Cardiac muscle cell (in vitro differentiated cells and primary cell): Measurements from ENCODE around the gene TMEM266. TPM values are rescaled to one million over a fixed set of nuclear protein-coding genes. Genes with fewer than 3 reads are reported as not detected.

ENCODE experiments used
- DNase-seq, 2 donors: peaks; one replicate each; pipeline versions ENCODE4 v3.0.0 to v3.0.0-alpha.2; 2010 to 2017; ENCODE audit warnings: low read depth in 1 of 2, low spot score in 1 of 2
- H3K27ac ChIP-seq: fragments of 200-600 bp; sonication (generic); 2 replicates; pipeline ENCODE4 v1.5.1; 2016
- H3K27me3 ChIP-seq: fragments of 200-600 bp; sonication (generic); 2 replicates; pipeline ENCODE4 v1.6.0; 2016; ENCODE audit warnings: control low read depth
- H3K36me3 ChIP-seq: fragments of 200-600 bp; sonication (generic); 2 replicates; pipeline ENCODE4 v1.5.1; 2016; ENCODE audit warnings: control low read depth
- H3K4me1 ChIP-seq: fragments of 200-600 bp; sonication (generic); 2 replicates; pipeline ENCODE4 v1.8.1; 2017; ENCODE audit warnings: low read depth, mild to moderate bottlenecking, mixed run types
- H3K4me3 ChIP-seq: fragments of 200-600 bp; sonication (generic); 2 replicates; pipeline ENCODE4 v1.5.1; 2016; ENCODE audit warnings: mild to moderate bottlenecking
- H3K9me3 ChIP-seq: fragments of 200-600 bp; sonication (generic); 2 replicates; pipeline ENCODE4 v1.5.1; 2017; ENCODE audit warnings: low read depth, mild to moderate bottlenecking, control low read depth
- CTCF ChIP-seq: IDR thresholded peaks from 2 replicates; pipeline ENCODE4 v1.5.1; 2012; ENCODE audit warnings: low read depth, mild to moderate bottlenecking, low read length
- polyA plus RNA-seq: library from polyadenylated mRNA; unstranded; fragments of >200 nt; fragmentation: Nextera tagmentation; extraction: Ambion mirVana; gene quantifications from 2 replicates; pipeline ENCODE4 v1.2.1, GENCODE V29; 2016
- total RNA-seq: library from RNA; depleted of rRNA; stranded (reverse); fragments of >200 nt; gene quantifications from 2 replicates; pipeline ENCODE4 v1.2.3, GENCODE V29; 2016

The TMEM266 gene
- total and polyA plus RNA-seq, 2 experiments from 2014 or later, result 0.12 to 1.5 TPM

DNA sequence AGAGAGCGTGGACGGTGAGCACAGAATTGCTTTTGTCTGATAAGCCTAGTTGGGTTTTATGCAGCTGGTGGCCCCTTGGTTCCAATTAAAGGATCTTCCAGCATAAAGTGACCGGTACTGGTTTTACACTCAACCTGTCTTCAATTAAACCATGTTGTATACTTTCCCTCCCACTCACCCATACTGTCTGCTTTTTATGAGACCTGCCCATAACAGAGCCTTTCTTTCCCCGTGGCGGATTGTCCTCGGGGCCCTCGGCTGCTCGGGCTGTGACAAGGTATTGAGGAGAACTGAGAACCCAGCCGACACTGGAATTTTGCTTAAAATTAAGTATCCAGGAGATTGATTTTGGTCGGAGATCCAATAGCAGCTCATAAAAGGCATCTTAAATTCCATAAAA is 98.4 kb downstream of the TMEM266 start:
- no peaks in the 10 kb centered on the region for H3K36me3 ChIP-seq
- no peak for TF ChIP-seq CTCF
- H3K27ac ChIP-seq, result no peak overlapping the region
- DNase-seq, result no peak
- no peaks in the 10 kb centered on the region for H3K9me3 ChIP-seq
- H3K27me3 ChIP-seq, result no peaks in the 10 kb centered on the region
- no peak overlapping the region for H3K4me3 ChIP-seq
- H3K4me1 ChIP-seq, result no peaks in the 10 kb centered on the region

- TF ChIP-seq CTCF, result no peak
- Histone ChIP-seq H3K36me3 (no peaks in the 10 kb centered on the region), H3K4me1 (no peaks in the 10 kb centered on the region), H3K27me3 (no peaks in the 10 kb centered on the region), H3K27ac (no peak overlapping the region), H3K4me3 (no peak overlapping the region), H3K9me3 (no peaks in the 10 kb centered on the region)
- DNase-seq, result no peak
These were observed 99.0 kb downstream of the TMEM266 start for GRCh38 chr15:76158815-76159214.

- H3K27ac ChIP-seq, result no peak overlapping the region
- no peaks in the 10 kb centered on the region for H3K4me1 ChIP-seq
- TF ChIP-seq CTCF, result no peak
- H3K36me3 ChIP-seq, result no peaks in the 10 kb centered on the region
- H3K4me3 ChIP-seq, result no peak overlapping the region
- no peaks in the 10 kb centered on the region for H3K27me3 ChIP-seq
- DNase-seq, result no peak
- no peaks in the 10 kb centered on the region for H3K9me3 ChIP-seq
These were observed 99.5 kb downstream of the TMEM266 start for GRCh38 chr15:76159282-76159681.

DNA sequence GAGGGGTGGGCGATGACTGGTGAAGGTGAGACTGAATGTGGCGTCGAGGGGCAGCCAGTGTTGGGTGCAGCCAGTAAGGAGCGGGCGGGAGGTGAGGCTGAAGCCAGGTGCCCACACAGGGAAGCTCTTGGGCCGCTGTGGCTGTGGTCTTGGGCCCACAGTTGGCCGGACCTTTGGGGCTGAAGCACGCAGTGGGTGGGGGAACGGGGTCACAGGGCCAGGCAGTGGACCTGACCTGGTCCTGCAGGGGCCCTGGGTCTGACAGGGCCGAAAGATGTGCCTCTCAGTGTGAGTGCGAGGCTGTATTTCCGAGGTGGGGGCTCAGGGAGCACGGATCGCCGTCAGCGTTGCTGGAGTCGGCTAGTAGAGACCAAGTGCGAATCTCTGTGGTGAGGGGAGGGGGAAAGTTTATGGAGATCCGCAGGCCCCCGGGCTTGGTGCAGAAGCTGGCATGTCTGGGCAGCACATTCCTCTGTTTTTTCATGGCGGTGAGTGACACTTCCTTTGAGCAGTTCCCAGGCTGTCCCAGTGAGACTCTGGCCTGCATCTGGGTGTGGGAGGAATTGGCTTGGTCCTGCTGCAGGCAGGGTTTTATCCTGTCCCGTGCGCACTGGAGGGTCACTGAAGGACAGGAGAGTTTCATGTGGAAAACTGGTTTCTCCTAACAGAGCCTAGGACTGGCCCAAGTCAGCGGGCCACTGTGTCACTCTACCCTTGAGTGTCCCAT is 100.8 kb downstream of the TMEM266 start:
- TF ChIP-seq CTCF, result no peak
- no peaks in the 10 kb centered on the region for H3K9me3 ChIP-seq
- DNase-seq, result no peak
- no peaks in the 10 kb centered on the region for H3K4me1 ChIP-seq
- H3K27me3 ChIP-seq, result no peaks in the 10 kb centered on the region
- H3K27ac ChIP-seq, result no peak overlapping the region
- no peaks in the 10 kb centered on the region for H3K36me3 ChIP-seq
- H3K4me3 ChIP-seq, result no peak overlapping the region

- H3K9me3 ChIP-seq, result no peaks in the 10 kb centered on the region
- TF ChIP-seq CTCF, result no peak
These were observed 101.6 kb downstream of the TMEM266 start for GRCh38 chr15:76161153-76162035.

More at GRCh38 chr15:76161153-76162035, 101.6 kb downstream of the TMEM266 start:
- no peak for DNase-seq
- no peak overlapping the region for H3K27ac ChIP-seq
- no peaks in the 10 kb centered on the region for H3K4me1 ChIP-seq
- H3K27me3 ChIP-seq, result no peaks in the 10 kb centered on the region
- H3K4me3 ChIP-seq, result no peak overlapping the region
- H3K36me3 ChIP-seq, result no peaks in the 10 kb centered on the region
